ENCODE data around the gene TPGS1.

TPGS1 gene

GRCh38 chr19:496112-496665 lies 11.1 kb upstream of the TPGS1 start, which contains the start of gene MADCAM1:
Gene MADCAM1, plus strand, starts transcription at chr19:496486. Its CDS starts 14 bp downstream, at chr19:496500.
- DNase-seq, result no peak

GRCh38 chr19:496986-497385 lies 10.3 kb upstream of the TPGS1 start:
- no peak for DNase-seq

GRCh38 chr19:497491-497868 lies 9.8 kb upstream of the TPGS1 start:
- no peak for DNase-seq

GRCh38 chr19:497869-498510 lies 9.3 kb upstream of the TPGS1 start:
- no peak for DNase-seq

GRCh38 chr19:498511-498891 lies 8.8 kb upstream of the TPGS1 start:
- DNase-seq, result no peak

GRCh38 chr19:498977-499623 lies 8.2 kb upstream of the TPGS1 start:
- no peak for DNase-seq

- DNase-seq, result no peak
Measured at GRCh38 chr19:501646-502045, 5.7 kb upstream of the TPGS1 start.

GRCh38 chr19:504616-505015 lies 2.7 kb upstream of the TPGS1 start:
- no peak for DNase-seq

- peak; percentile 97 for DNase-seq
Measured at GRCh38 chr19:506404-507285, 652 bp upstream of the TPGS1 start.

- DNase-seq, result no peak
Measured at GRCh38 chr19:508204-509150, 1.2 kb downstream of the TPGS1 start.

GRCh38 chr19:510606-511100 lies 3.4 kb downstream of the TPGS1 start:
- DNase-seq, result peak; percentile 95

- DNase-seq, result peak; percentile 91
Measured at GRCh38 chr19:511101-511851, 4.0 kb downstream of the TPGS1 start.

- DNase-seq, result no peak
Measured at GRCh38 chr19:512547-513365, 5.5 kb downstream of the TPGS1 start.

GRCh38 chr19:513368-514165 lies 6.3 kb downstream of the TPGS1 start:
- DNase-seq, result no peak

GRCh38 chr19:514166-514663 lies 6.9 kb downstream of the TPGS1 start:
- no peak for DNase-seq

GRCh38 chr19:517721-518597 lies 10.7 kb downstream of the TPGS1 start:
- no peak for DNase-seq

- peak; percentile 70 for DNase-seq
Measured at GRCh38 chr19:518598-519231, 11.4 kb downstream of the TPGS1 start.

- no peak for DNase-seq
Measured at GRCh38 chr19:519449-519865, 12.2 kb downstream of the TPGS1 start.

All from CD4-positive, alpha-beta T cell treated with Interleukin-12 subunit alpha and Interleukin-12 subunit beta, for 1 hour (primary cell).